Kidney glomerular epithelial cell (primary cell): ENCODE results near the gene CDK14.

Source experiments
- DNase-seq: peaks from one replicate; lab custom pipeline; 2025; lab: John Stamatoyannopoulos, UW

Gene CDK14

GRCh38 chr7:90680484-90680883, 84.4 kb downstream of the CDK14 start:
- DNase-seq = no peak

- no peak for DNase-seq
Observed at GRCh38 chr7:90681336-90682022, 85.4 kb downstream of the CDK14 start.

GRCh38 chr7:90686146-90686545, 90.0 kb downstream of the CDK14 start:
- no peak for DNase-seq

- DNase-seq = no peak
Observed at GRCh38 chr7:90688810-90689209, 92.7 kb downstream of the CDK14 start.

GRCh38 chr7:90689260-90689659, 93.1 kb downstream of the CDK14 start:
- no peak for DNase-seq

GRCh38 chr7:90690159-90690858, 94.2 kb downstream of the CDK14 start:
- no peak for DNase-seq

- DNase-seq = no peak
Observed at GRCh38 chr7:90692396-90692795, 96.3 kb downstream of the CDK14 start.

- no peak for DNase-seq
Observed at GRCh38 chr7:90692947-90693346, 96.8 kb downstream of the CDK14 start.

- DNase-seq = no peak
Observed at GRCh38 chr7:90693939-90694338, 97.8 kb downstream of the CDK14 start.

GRCh38 chr7:90698616-90699015, 102.5 kb downstream of the CDK14 start:
- no peak for DNase-seq

- DNase-seq = no peak
Observed at GRCh38 chr7:90701021-90701420, 104.9 kb downstream of the CDK14 start.

- peak; percentile 8 for DNase-seq
Observed at GRCh38 chr7:90701771-90702170, 105.7 kb downstream of the CDK14 start.

GRCh38 chr7:90705391-90706071, 109.4 kb downstream of the CDK14 start:
- no peak for DNase-seq

GRCh38 chr7:90706072-90706716, 110.1 kb downstream of the CDK14 start:
- no peak for DNase-seq

GRCh38 chr7:90708841-90709317, 112.8 kb downstream of the CDK14 start:
- no peak for DNase-seq

- DNase-seq = no peak
Observed at GRCh38 chr7:90709501-90710465, 113.7 kb downstream of the CDK14 start.

- no peak for DNase-seq
Observed at GRCh38 chr7:90710466-90710850, 114.3 kb downstream of the CDK14 start.

GRCh38 chr7:90713628-90714027, 117.5 kb downstream of the CDK14 start:
- no peak for DNase-seq

GRCh38 chr7:90715067-90715466, 118.9 kb downstream of the CDK14 start:
- no peak for DNase-seq

GRCh38 chr7:90717296-90718060, 121.4 kb downstream of the CDK14 start:
- peak; percentile 47 for DNase-seq

GRCh38 chr7:90719155-90719554, 123.0 kb downstream of the CDK14 start:
- no peak for DNase-seq
